HG02678 (cell line): ENCODE measurements around the gene MAP4K2.

Experiments used
- ATAC-seq: cut with Tn5 transposase; IDR thresholded peaks from one replicate; pipeline ENCODE4 v1.9.1; 2021; ENCODE audit warnings: mild to moderate bottlenecking, moderate library complexity; ENCODE audit not compliant: unreplicated experiment

MAP4K2 gene

GRCh38 chr11:64757549-64758329 is 45.3 kb downstream of the MAP4K2 start:
- ATAC-seq = no peak

GRCh38 chr11:64755681-64756361 is 47.2 kb downstream of the MAP4K2 start:
- ATAC-seq = no peak

DNA sequence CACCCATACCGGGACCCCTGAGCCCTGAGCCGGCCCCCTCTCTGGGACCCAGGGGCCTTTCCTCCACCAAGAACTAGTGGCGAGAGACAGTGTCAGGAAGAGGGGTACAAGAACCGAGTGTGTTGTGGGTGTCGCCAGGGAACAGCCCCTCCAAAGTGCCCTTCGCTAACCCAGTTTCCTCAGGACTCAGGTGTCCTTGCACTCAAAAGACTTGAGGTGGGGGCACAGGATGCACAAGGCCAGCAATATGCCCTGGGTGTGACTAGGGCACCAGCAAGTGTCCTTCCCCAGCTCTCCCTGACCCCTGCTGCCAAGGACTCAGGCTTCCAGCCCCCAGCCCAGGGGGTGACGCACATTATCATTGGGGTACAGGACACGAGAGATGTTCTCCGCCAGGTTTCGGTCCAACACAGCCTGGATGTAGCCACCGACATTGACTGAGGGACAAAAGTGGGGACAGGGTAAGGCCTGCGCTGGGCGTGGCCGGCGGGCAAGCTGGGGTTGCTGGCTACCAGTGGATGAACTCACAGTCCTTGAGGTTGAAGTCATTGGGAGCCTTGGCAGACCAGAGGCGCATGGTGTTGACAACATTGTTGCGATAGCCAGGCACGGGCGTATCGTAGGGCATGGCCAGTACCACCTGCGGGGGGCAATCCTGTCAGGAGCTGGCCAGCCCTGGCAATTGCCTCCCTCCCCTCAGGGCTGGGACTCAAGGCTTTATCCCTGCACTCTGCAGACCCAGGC is 47.9 kb downstream of the MAP4K2 start:
- ATAC-seq = no peak

GRCh38 chr11:64754124-64754918 is 48.7 kb downstream of the MAP4K2 start:
- no peak for ATAC-seq

DNA sequence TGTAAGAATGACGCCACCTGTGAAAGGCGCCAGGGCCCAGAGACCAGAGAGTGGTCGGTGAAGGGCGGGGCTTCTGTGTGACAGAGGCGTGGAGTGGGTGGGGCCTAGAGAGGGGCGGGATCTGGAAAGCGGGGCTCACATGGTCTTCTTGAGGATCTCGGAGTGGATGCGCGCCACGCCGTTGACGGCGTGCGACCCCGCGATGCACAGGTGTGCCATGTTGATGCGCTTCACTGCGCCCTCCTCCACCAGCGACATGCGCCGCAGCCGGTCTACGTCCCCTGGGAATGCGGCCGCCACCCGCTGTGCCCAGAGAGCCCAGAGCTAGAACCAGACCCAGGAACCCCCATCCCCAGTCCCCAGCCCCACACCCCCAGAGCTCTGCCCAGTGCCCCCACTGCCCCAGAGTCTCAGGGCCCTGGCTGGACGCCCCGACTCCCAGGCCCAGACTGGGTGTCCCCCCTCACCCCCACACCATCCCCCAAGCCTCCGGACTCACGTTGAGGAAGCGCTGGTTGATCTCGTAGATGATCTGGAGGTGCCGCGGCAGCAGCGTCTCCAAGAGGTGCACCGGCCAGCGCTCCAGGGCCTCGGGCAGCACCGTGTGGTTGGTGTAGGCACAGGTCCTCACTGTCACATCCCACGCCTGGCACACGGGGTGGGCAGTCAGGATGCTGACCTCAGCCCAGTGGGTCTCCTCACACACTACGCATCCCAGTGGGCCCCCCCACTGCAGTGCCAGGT is 49.5 kb downstream of the MAP4K2 start:
- ATAC-seq = no peak

DNA sequence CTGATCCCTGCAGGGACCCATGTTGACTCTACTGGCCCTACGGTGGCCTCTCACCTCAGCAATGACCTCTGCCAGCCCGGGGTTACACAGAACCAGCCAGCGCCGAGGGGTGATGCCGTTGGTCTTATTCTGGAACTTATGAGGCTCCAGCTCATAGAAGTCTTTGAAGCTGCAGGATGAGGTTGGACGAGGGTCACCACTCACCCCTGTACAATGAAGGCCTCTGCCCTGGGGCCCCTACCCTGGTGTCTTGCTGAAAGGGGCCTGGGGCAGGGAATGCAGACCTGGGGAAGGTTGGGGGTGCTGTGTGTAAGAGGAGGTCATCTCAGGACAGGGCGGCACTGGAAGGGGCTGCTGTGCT is 50.0 kb downstream of the MAP4K2 start:
- no peak for ATAC-seq

DNA sequence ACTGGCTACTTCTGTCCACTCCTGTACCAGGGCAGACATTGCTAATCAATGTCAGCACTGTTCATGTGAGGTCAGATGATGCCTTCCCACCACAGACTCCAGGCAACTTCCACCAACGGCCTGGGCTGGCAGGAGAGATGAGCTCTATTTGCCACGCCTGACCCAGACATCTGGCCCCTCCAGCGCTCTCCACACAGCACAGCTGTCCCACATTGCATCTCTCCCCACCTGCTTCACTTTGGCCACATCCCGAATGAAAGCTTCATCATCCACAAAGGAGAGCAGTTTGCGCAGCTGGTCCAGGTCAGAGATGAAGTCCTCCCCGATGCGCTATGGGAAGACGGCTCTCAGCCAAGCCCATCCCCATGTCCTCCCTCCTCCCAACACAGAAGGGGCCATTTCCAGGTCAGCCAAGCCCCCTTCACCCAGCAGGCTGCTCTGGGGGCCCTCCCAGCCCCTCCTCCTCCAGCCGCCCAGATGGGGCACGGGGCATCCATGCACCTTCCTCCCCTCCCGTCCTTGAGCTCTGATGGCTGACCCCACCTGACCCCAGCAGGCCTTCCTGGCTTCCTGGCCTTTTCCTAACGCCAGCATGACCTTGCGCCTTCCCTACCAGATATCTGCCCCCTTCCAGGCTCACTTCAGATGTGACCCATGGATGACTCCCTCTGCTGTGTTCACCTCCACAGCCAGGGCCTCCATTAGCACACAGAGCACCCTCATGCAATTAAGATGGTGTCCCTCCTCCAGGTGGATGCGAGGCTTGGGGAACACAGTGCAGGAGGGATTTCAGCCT is 50.6 kb downstream of the MAP4K2 start:
- no peak for ATAC-seq

GRCh38 chr11:64751580-64751979 is 51.4 kb downstream of the MAP4K2 start:
- no peak for ATAC-seq

DNA sequence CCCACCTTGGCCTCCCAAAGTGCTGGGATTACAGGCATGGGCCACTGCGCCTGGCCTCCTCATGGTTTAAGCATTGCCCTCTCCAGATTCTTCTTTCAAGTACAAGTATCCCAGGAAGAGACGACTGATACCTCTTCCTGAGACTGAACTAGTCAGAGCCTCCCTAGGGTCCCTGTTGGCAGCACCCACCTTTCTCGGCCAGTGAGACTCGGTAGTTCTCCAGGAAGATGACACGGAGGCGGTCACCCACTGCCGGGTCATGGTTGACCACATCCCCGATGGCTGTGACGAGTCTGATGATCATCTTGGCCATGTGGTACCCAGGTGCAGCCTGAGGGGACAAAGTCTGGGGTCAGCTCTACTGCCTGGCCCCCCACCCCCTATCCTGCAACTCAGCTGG is 51.9 kb downstream of the MAP4K2 start:
- no peak for ATAC-seq

GRCh38 chr11:64750361-64751054 is 52.5 kb downstream of the MAP4K2 start:
- ATAC-seq = no peak

GRCh38 chr11:64747961-64748665 is 54.9 kb downstream of the MAP4K2 start:
- ATAC-seq = no peak

GRCh38 chr11:64746486-64746885 is 56.5 kb downstream of the MAP4K2 start:
- no peak for ATAC-seq

DNA sequence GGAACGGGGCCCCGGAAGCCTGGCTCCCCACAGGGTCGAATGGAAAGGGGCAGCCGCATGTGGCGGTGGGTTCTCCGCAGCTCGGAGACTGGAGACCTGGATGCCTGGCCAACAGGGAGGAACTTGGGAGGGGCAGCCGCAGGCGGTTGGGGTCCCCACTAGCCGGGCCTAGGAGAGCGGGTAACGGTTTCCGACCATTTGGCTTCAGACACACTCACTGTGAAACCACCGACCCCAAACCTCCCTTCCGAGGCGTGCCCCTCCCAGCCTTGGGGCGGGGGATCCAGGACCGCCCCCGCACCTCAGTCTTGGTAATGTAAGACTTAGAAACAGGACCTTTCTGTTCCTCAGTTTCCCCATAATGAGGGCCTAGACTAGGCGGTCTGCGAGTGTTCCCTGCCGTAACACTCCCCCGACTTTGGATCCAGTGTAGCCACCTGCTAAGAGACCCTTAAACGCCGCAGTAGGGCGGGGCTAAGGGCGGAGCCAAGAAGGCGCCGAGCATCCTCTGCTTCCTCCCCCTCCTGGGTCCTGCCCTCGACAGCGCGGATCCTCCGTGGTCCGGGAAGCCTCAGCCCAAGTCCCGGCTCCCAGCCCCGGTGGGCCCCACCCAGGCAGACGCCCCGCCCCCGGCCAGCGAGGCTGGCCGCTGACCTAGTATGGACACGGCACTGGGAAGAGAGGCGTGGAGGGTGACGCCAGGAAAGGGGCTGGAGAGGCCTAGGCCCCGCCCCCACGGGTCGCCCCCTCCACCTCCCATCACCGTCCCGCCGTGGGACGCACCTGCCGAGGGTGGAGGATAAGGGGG is 57.3 kb downstream of the MAP4K2 start:
- no peak for ATAC-seq

- peak; percentile 32 for ATAC-seq
Measured at GRCh38 chr11:64745189-64745520, 57.9 kb downstream of the MAP4K2 start.

DNA sequence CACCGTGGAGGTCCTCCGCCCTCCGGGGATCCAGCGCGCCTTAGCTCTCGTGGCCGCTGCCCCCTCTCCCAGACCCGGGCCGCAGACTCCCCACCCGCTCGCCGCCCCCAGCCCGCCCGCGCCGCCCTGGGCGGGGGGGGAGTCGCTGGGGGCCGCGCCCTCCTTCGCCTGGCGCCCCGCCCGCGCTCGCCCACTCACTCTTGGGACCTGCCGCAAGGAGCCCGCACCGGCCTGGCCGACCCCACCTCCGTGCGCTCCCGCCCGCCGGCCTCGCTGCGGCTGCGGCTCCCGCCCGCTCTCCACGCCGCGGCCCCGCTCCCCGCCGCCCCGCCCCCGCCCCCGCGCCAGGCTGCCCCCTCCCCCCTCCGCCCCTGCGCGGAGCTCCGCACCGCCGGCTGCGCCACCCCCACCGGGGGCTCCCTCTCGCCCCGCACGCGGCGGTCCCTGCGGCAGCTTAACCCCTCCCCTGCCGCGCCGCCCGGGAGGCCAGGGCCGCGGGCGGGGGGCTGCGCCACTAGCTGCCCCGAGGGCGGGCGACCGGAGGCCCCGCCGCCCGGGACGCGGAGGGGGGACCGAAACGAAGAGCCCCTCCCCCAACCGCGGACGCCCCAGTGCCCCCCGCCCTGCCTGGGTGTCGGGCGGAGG is 58.3 kb downstream of the MAP4K2 start:
- ATAC-seq = peak; percentile 5

DNA sequence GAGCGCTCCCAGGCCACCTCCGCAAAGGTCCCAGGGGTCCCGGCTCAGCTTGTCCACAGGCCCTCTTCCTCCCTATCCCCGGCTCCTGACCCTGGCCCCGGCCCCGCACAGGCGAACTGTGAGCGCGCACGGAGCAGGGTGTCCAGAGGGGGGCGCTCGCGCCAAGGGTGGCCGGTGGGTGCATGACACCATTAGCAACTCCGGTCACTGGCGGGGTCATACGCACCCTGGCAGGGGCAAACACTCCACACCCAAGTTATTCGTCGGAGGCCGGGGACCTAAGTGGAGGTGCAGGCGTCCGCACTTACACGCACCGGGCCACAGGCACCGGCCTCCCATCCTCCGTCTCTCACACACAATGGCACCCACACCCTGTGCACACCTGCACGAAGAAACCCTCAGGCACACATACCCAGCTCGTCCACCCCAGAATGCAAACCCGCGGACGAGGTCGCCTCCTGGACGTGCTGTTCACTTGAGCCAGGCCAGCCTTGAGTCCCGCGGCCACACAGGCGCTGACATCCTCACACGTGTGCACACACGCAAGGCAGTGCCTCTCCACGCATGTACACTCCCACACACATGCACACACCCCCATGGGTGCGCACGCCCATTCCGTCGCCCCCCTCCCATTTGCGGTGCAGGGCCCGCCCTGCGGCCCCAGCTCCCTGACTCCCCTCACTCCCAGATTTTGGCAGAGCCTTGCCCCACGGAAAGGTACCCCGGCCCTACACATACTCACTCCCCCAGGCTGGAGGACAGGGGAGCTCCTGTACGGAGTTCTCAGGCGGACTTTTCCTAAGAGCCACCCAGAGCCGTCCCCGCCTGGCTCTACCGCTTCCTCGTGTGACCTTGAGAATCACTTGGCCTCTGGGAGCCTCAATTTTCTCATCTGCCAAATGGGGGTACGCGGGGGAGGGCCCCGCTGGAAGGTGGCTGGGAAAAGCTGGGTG is 59.1 kb downstream of the MAP4K2 start, which contains the start of gene RASGRP2:
Gene RASGRP2, minus strand, starts transcription at position 552 of the 953 bp plus-strand sequence. CDS start 1,276 bp downstream, outside the sequence.
- ATAC-seq = no peak
